Liver (tissue), 9 donors: ENCODE results near the gene KLK10. TPM values are rescaled to one million over a fixed set of nuclear protein-coding genes. Genes with fewer than 3 reads are reported as not detected.

Experiments
- DNase-seq: peaks from one replicate; pipeline ENCODE4 v3.0.0-alpha.2; 2017; ENCODE audit warnings: low spot score
- H3K27ac ChIP-seq, 2 donors: one replicate each; pipeline ENCODE4 v1.7.0; 2013; ENCODE audit warnings: inconsistent platforms in 2 of 2, low read length in 2 of 2, control low read depth in 1 of 2, low read depth in 1 of 2, mild to moderate bottlenecking in 1 of 2
- H3K27me3 ChIP-seq, 4 donors: one replicate each; pipeline versions ENCODE4 v1.6.1 to v1.7.0; 2013; ENCODE audit warnings: low read length in 3 of 4, inconsistent platforms in 1 of 4, mild to moderate bottlenecking in 1 of 4, moderate library complexity in 1 of 4; ENCODE audit not compliant: control insufficient read depth in 4 of 4, insufficient read depth in 4 of 4
- H3K36me3 ChIP-seq, 4 donors: one replicate each; pipeline versions ENCODE4 v1.6.1 to v1.7.0; 2013; ENCODE audit warnings: low read length in 3 of 4, mild to moderate bottlenecking in 3 of 4, low read depth in 1 of 4, moderate library complexity in 1 of 4; ENCODE audit not compliant: control insufficient read depth in 4 of 4, insufficient read depth in 3 of 4
- H3K4me1 ChIP-seq, 4 donors: one replicate each; pipeline versions ENCODE4 v1.6.1 to v1.7.0; 2013; ENCODE audit warnings: low read length in 3 of 4, mild to moderate bottlenecking in 3 of 4, moderate library complexity in 1 of 4; ENCODE audit not compliant: control insufficient read depth in 4 of 4, insufficient read depth in 4 of 4
- H3K4me3 ChIP-seq, 3 donors: one replicate each; pipeline versions ENCODE4 v1.6.1 to v1.7.0; 2013; ENCODE audit warnings: low read length in 3 of 3, control low read depth in 1 of 3, low read depth in 1 of 3, mild to moderate bottlenecking in 1 of 3
- H3K9ac ChIP-seq, 2 donors: one replicate each; pipeline ENCODE4 v1.7.0; 2013; ENCODE audit warnings: low read length in 2 of 2, mild to moderate bottlenecking in 2 of 2, moderate library complexity in 2 of 2, control low read depth in 1 of 2, low read depth in 1 of 2
- H3K9me3 ChIP-seq, 4 donors: one replicate each; pipeline versions ENCODE4 v1.6.1 to v1.7.0; 2013; ENCODE audit warnings: low read length in 3 of 4; ENCODE audit not compliant: control insufficient read depth in 4 of 4
- EGR1 ChIP-seq, 2 donors: IDR thresholded peaks; 2 replicates each; pipeline ENCODE4 v1.6.1; 2016 to 2018; ENCODE audit warnings: antibody characterized with exemption in 2 of 2, low read depth in 2 of 2
- FOXA1 ChIP-seq: IDR thresholded peaks from 2 replicates; pipeline ENCODE4 v1.6.1; 2016; ENCODE audit warnings: antibody characterized with exemption
- FOXA2 ChIP-seq: IDR thresholded peaks from 2 replicates; pipeline ENCODE4 v1.6.1; 2016; ENCODE audit warnings: antibody characterized with exemption
- HNF4A ChIP-seq, 2 donors: conservative IDR thresholded peaks; 2 replicates each; pipeline ENCODE4 v1.6.1; 2016; ENCODE audit warnings: antibody characterized with exemption in 2 of 2, mild to moderate bottlenecking in 2 of 2
- HNF4G ChIP-seq: IDR thresholded peaks from 2 replicates; pipeline ENCODE4 v1.6.1; 2016; ENCODE audit warnings: antibody characterized with exemption
- JUND ChIP-seq, 2 donors: IDR thresholded peaks; 2 replicates each; pipeline ENCODE4 v1.6.1; 2016; ENCODE audit warnings: antibody characterized with exemption in 2 of 2
- MAX ChIP-seq: IDR thresholded peaks from 2 replicates; pipeline ENCODE4 v1.6.1; 2016; ENCODE audit warnings: antibody characterized with exemption
- NR2F2 ChIP-seq: IDR thresholded peaks from 2 replicates; pipeline ENCODE4 v1.6.1; 2016; ENCODE audit warnings: antibody characterized with exemption
- RAD21 ChIP-seq, 2 donors: IDR thresholded peaks; 2 replicates each; pipeline ENCODE4 v1.6.1; 2016; ENCODE audit warnings: antibody characterized with exemption in 2 of 2, mild to moderate bottlenecking in 2 of 2
- REST ChIP-seq: IDR thresholded peaks from 2 replicates; pipeline ENCODE4 v1.6.1; 2016; ENCODE audit warnings: antibody characterized with exemption, mild to moderate bottlenecking
- RXRA ChIP-seq, 2 donors: IDR thresholded peaks; 2 replicates each; pipeline ENCODE4 v1.6.1; 2017 to 2018; ENCODE audit warnings: antibody characterized with exemption in 2 of 2, mild to moderate bottlenecking in 1 of 2
- TAF1 ChIP-seq: conservative IDR thresholded peaks from 2 replicates; pipeline ENCODE4 v1.6.1; 2016; ENCODE audit warnings: antibody characterized with exemption, mild to moderate bottlenecking
- WGBS: extraction: QIAGEN DNeasy Blood & Tissue Kit; methylation state at CpG from one replicate; pipeline ENCODE4 v1.1.7; 2013; 5-methylcytosine and 5-hydroxymethylcytosine counted together
- polyA plus RNA-seq, 2 donors: library from polyadenylated mRNA; stranded (reverse) in 1 of 2; unstranded in 1 of 2; fragments of 200-250 nt in 1 of 2; fragments of >200 nt in 1 of 2; fragmentation: Nextera tagmentation in 1 of 2; extraction: Ambion mirVana in 1 of 2; gene quantifications; one replicate each; pipeline versions ENCODE4 v1.2.1 to v1.2.3, GENCODE V29; 2013 to 2015
- total RNA-seq, 2 donors: library from RNA; depleted of rRNA; stranded (reverse); fragments of >200 nt; gene quantifications; one replicate each; pipeline ENCODE4 v1.2.3, GENCODE V29; 2014
- TF ChIP-seq, protein P1 (sequence below): IDR thresholded peaks from 2 replicates; pipeline ENCODE4 v1.6.1; 2016; ENCODE audit warnings: antibody characterized with exemption
- TF ChIP-seq, protein P2 (sequence below): fragments of 150-350 bp; IDR thresholded peaks from 2 replicates; pipeline ENCODE4 v1.5.1; 2017; ENCODE audit warnings: improper control_type of control experiment, low read depth, low read length; ENCODE audit not compliant: missing input control
- donor health status: healthy.
- donor health status: healthy.
- donor health status: healthy.
- donor health status: healthy.
- donor health status: healthy.

The KLK10 gene
- total and polyA plus RNA-seq, 4 donors, result 0.06 TPM; not detected in 3

DNA sequence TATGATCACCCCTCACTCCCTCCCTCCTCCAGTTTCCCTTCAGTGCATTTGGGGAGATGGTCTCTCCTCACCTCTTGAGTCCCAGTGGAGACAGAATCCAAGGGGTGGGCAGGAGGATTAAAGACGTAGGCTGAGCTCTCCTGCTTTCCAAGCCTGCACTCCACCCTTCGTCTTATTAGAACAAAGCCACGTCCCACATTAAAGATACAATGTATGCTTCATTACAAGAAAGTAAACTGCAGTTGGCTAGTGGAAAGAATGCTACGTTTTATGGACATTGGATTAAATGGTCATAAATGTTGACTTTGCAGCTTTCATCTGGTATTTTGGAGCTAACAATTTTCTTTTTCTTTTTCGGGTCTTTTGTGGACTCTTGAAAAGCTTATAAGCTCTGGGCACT lies 8.4 kb upstream of the KLK10 start:
- no peaks in the 10 kb centered on the region for H3K36me3 ChIP-seq
- TF ChIP-seq HNF4A (conservative IDR thresholded peaks at IDR 0.05), result no peak
- no peak for TF ChIP-seq RAD21 (IDR thresholded peaks at IDR 0.05)
- TF ChIP-seq EGR1 (IDR thresholded peaks at IDR 0.05; ENCODE audit: low read depth in 2 of 2), result no peak
- TF ChIP-seq JUND (IDR thresholded peaks at IDR 0.05), result no peak
- no peak for TF ChIP-seq FOXA2
- no peak for TF ChIP-seq MAX
- TF ChIP-seq RXRA (IDR thresholded peaks at IDR 0.05), result no peak
- no peaks in the 10 kb centered on the region for H3K4me1 ChIP-seq
- no peak for DNase-seq
- H3K27ac ChIP-seq, result no peak overlapping the region
- peaks cover 0 to 3% (median 0%) of the 10 kb centered on the region in 4 donors for H3K9me3 ChIP-seq
- WGBS, result 54% methylated on average over 5 of the region's 5 CpGs
- H3K4me3 ChIP-seq, result no peak overlapping the region
- peaks cover 0 to 8% (median 0%) of the 10 kb centered on the region in 4 donors for H3K27me3 ChIP-seq
- no peak overlapping the region for H3K9ac ChIP-seq

- H3K4me3 ChIP-seq, result no peak overlapping the region
- H3K4me1 ChIP-seq, result no peaks in the 10 kb centered on the region
- H3K9me3 ChIP-seq, result peaks cover 0 to 3% (median 0%) of the 10 kb centered on the region in 4 donors
- no peak for TF ChIP-seq TAF1
- TF ChIP-seq HNF4A (conservative IDR thresholded peaks at IDR 0.05), result no peak
- TF ChIP-seq REST, result no peak
- no peak for TF ChIP-seq NR2F2
- no peak for TF ChIP-seq HNF4G
- no peak for TF ChIP-seq FOXA2
- TF ChIP-seq, protein P1, sequence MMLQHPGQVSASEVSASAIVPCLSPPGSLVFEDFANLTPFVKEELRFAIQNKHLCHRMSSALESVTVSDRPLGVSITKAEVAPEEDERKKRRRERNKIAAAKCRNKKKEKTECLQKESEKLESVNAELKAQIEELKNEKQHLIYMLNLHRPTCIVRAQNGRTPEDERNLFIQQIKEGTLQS, result no peak
- TF ChIP-seq FOXA1, result no peak
- no peak overlapping the region for H3K9ac ChIP-seq
- H3K36me3 ChIP-seq, result no peaks in the 10 kb centered on the region
- no peak for DNase-seq
- H3K27ac ChIP-seq, result no peak overlapping the region
- 37% methylated on average over 14 of the region's 14 CpGs for WGBS
- H3K27me3 ChIP-seq, result peaks cover 0 to 8% (median 0%) of the 10 kb centered on the region in 4 donors
Observed at GRCh38 chr19:51027126-51027806, 7.8 kb upstream of the KLK10 start.

GRCh38 chr19:51026554-51026831 lies 7.0 kb upstream of the KLK10 start, which contains the start of gene KLK11:
KLK11 (minus strand) TSS chr19:51026616; CDS start chr19:51025631, 985 bp downstream.
- Histone ChIP-seq H3K4me1 (no peaks in the 10 kb centered on the region), H3K9ac (no peak within 1 kb of the TSS), H3K4me3 (no peak within 1 kb of the TSS), H3K9me3 (peaks cover 0 to 3% (median 0%) of the 10 kb centered on the region in 4 donors), H3K27me3 (peaks cover 0 to 8% (median 0%) of the 10 kb centered on the region in 4 donors), H3K27ac (no peak within 1 kb of the TSS), H3K36me3 (no peaks in the 10 kb centered on the region)
- 78% methylated on average over 11 of the region's 11 CpGs for WGBS
- no peak for DNase-seq
- TF ChIP-seq, protein P2, sequence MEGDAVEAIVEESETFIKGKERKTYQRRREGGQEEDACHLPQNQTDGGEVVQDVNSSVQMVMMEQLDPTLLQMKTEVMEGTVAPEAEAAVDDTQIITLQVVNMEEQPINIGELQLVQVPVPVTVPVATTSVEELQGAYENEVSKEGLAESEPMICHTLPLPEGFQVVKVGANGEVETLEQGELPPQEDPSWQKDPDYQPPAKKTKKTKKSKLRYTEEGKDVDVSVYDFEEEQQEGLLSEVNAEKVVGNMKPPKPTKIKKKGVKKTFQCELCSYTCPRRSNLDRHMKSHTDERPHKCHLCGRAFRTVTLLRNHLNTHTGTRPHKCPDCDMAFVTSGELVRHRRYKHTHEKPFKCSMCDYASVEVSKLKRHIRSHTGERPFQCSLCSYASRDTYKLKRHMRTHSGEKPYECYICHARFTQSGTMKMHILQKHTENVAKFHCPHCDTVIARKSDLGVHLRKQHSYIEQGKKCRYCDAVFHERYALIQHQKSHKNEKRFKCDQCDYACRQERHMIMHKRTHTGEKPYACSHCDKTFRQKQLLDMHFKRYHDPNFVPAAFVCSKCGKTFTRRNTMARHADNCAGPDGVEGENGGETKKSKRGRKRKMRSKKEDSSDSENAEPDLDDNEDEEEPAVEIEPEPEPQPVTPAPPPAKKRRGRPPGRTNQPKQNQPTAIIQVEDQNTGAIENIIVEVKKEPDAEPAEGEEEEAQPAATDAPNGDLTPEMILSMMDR, result no peak
